SW480 (cell line): ENCODE results near the gene HLA-DOB.

ENCODE experiments used
- DNase-seq: peaks from one replicate; pipeline ENCODE4 v3.0.0-alpha.2; 2016; ENCODE audit warnings: low spot score

HLA-DOB gene

DNA sequence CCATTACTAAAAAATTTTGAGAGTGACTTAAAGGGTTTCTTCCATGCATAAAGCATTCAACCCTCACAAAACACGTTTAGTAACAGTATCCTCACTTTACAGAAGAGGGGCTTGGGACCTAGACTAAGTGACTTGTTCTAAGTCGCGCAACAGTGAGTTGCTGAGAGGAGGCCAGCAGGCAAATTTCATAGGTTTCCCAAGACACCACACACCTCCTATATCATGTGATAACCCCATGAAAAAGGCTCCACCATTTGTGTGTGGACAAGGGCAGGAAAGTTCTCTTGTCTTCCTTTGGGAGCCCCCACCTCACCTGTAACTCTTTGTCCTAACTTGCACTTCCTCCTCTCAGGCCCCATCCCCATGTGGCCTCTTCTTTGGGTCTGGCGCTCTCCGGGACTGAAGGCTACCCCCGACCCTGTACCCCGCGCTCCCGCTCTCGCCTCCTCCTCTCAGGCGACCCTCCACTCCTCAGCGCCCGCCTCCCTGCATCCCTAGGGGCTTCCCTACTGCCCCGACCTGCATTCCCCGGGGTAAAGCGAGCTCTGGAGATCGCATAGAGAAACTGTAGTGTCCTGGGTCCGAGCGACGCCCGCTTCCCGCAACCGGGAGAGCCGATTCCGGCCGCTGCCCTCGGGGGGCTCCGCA is 26.7 kb upstream of the HLA-DOB start:
- no peak for DNase-seq

DNA sequence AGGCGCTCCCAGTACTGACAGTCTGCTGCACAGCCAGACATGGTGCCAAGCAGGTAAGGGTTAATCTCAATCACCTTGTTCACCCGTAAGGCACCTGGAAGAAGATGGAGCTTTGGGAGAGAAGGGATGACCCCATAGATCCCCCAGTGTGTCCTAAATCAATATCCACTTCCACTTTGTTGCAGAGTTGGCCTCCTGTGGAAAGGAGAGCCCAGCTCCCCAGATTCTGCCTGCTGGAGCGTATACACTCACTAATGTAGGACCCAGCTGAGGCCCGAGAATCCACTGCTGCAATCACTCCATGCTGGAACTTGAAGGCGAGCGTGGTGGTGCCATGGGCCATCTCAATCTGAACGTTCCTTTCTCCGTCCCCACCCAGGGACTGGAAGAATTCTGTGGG is 25.9 kb upstream of the HLA-DOB start:
- DNase-seq, result no peak

DNA sequence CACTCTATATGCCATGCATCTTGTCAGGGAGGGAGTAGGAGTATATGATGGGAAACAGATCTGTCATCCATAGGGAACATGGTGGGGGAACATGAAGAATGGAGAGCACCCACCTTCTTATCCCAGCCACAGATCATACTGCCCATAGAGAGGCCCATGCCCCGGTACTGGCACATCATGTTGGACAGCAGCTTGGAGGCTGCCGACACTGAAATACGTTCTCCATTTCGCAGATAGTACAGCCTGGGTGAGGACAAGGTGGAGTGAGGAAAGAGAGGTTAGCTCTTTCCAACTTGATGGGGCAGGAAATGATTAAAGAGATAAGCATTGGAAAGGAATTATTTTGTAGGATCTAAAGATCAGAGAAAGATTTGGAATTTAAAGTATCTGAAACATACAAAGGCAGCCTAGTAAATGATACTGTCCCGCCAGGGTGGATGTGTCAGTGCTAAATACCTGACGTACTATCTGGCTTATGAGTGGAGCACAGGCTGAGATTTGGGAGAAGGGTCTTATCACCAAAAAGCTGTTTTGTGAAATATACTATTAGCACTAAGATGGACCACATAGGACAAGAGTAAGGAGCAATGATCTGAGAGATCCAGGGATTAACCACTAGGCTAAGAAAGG is 25.3 kb upstream of the HLA-DOB start:
- DNase-seq, result no peak

DNA sequence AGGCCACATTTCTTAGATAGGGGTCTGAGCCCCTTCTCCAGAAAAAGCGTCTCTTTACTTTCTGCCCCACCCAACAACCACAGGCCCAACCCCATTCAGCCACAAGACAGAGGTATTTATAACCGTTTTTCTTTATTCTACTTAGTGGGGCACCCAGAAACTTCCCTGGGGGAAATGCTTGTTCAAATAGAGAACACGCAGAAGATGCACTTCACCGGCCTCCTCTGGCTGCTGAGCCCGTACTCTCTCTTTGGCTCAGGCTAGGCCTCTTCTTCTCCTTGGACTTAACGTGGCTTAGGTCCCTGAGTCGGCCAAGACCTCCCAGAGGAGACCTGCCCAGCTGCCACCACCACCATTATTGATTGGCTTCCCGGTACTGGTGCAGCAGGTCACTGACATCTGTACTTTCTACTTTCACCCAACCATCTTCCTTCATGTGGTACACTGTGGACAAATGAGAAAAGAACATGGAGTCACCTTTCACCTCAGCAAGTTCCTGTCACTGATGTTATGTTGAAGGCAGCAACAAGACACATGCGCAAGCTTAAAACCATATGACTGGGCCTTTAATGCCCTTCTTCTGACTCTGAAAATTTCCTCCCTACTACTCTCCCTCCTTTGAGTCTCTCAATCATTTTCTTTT is 23.9 kb upstream of the HLA-DOB start:
- DNase-seq, result no peak

DNA sequence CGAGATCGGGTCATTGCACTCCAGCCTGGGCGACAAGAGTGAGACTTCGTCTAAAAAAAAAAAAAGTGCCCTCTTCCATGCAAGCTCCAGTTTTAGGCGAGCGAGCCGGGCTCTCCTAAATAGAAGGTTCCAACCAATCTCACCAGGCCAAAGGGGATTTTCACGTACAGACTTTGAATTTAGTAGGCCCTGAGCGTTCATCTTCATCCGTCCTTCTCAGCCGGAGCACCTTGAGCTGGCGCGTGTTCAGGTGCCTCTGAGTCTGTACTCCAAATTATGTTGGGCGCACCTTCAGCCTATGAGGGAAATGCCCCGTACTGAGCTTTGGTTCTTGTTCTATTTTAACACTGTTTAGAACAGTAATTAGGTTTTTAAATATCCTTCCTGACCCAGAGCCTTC is 22.6 kb upstream of the HLA-DOB start:
- DNase-seq, result no peak

DNA sequence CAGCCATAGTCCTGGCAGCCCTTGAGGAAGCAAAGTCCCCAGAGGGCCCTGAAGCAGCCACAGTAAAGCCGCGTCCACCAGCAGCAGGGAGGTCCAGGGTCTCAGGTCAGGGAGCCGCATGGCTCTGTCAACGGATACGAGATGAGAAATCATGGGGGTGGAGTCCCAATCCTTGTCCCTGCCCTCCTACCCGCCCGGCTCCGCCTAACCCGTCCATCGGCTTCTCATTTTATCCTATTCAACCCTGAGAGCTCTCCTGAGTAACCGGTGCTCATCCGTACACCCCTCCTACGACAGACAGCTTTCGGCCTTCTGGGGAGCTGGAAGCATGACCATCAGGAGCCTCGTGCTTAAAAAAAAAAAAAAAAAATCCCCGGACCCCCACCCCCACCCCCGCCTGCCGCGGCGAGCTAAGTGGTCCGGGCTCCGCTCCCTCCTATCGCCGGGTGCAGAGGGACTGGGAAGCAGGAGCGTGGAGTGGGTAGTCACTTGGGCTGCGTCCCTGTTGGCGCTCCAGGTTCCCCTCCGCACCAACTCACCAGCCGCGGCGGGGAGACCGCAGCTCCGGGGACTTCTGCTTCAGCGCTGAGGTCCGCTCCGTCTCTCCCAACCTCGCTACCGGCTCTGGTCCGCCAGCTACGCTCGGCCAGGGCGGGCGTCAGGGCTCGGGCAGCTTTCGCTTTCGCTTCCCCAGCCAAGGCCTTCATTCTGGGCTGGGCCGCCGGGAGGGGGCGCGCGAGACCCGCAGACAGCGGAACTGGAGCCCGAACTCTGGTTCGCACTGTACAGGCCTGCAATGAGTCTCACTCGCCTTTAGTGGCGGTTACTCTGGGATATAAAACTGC is 21.5 kb upstream of the HLA-DOB start, which contains the start of gene TAP2:
TSS of gene TAP2 (minus strand) at position 626 of the 845 bp plus-strand sequence. CDS start at position 120, 506 bp downstream.
- DNase-seq, result peak; percentile 82

DNA sequence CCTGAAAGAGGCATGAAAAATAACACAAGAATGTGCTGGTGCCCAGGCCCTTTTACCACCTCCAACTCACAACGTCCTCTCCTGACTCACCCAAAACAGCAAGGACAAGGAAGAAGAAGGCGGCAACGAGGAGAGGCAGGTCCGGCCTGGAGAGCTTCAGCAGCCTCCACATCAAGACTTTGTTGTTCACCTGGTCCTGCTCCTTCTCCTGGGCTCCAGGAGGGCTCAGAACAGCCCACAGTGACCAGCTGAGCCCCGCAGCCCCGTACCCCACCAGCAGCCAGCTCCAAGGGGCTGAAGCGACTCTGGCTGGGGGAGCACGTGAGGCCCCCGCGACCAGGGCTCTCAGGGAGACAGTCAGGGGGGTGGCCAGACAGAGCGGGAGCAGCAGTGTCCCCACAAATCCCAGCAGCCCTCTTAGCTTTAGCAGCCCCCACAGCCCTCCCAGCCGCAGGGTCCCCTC is 20.9 kb upstream of the HLA-DOB start:
- DNase-seq, result peak; percentile 38

DNA sequence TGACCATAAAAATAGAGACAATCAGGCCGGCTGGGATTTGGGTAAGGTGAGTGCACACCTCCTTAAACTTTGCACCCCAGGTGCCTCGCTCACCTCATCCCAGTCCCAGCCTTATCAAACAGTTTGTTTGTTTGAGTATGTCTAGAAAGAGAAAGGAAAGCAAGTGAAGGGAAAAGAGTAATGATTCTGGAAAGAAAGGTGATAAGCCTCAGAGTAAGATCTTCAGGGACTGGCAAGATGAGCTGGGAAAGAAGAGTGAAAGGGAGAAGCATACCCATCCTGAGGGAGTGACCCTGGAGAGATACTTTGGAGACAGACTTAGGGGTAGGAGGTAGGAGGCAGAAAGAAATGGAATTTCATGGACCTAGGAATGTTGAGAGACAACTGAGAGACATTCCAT is 20.1 kb upstream of the HLA-DOB start:
- DNase-seq, result no peak

DNA sequence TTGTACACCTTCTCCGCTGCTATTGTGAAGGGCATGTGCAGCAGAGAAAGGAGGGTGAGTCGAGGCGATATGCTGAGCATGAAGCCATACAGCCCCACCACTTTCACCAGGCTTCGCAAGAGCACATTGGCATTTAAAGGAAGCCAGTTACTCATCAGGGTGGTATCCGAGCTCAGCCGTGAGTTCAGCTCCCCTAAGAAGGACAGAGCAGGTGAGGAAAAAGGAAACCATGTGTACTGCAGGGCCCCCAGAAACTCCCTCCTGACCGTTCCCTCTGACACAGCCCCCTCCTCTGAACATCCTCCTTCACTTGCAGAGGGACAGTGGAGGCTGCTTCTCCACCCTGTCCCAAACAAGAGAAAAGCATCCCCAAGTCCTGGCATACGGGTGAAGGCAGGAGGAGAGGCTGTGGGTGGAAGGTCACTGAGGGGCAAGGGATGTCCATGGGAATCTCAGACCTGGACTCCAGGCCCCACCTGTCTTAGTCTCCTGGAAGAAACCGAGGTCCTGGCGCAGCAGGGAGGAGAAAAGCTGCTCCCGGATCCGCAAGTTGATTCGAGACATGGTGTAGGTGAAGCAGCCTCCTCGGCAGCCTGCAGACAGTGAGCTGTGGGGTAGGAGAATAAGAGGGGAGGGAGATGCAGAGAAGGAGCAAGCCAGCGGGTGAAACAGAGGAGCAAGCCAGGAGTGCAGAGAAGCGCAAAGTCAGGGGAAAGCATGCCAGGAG is 18.5 kb upstream of the HLA-DOB start:
- no peak for DNase-seq

DNA sequence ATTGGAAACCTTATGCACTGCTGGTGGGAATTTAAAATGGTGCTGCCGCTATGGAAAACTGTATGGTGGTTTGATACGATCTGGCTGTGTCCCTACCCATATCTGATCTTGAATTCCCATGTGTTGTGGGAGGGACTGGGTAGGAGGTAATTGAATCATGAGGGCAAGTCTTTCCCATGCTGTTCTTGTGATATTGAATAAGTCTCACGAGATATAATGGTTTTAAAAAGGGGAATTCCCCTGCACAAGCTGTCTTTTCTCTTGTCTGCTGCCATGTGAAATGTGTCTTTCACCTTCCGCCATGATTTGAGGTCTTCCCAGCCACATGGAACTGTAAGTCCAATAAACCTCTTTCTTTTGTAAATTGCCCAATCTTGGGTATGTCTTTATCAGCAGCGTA is 16.9 kb upstream of the HLA-DOB start:
- DNase-seq, result no peak

DNA sequence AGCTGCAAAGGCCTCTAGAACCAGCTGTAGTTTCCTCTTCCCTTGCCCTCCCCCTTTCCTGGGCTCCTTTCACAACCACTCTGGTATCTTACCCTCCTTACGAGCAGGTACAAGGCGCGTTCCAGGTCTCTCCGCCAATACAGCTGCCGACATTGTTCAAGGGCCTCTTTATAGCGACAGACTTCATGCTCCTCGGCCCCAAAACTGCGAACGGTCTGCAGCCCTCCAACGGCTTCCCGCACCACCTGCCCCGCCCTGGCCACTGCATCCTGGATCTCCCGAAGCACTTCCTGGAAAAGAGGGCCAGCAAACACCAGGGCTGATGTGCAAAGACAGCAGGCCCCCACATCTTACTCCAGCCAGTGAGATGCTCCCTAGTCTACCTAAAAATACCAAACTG is 15.7 kb upstream of the HLA-DOB start:
- no peak for DNase-seq

DNA sequence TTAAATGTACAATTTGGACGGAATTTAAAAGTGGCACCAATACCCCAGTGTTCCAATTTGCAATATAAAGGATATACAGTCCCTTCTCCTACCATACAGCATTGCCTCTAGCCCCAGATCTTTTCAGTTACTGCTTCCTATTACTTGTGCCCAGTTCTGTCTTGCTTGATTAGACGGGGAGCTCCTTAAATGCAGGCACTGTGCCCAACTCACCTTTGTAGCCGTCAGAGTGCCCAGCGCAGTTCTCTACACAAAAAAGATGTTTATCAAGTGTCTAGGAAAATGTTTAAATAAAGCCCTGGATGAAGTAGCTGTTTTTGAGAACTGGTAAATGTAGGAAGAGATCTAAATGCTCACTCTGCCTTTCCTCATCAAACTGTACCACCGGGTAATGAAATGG is 14.1 kb upstream of the HLA-DOB start:
- DNase-seq, result no peak

DNA sequence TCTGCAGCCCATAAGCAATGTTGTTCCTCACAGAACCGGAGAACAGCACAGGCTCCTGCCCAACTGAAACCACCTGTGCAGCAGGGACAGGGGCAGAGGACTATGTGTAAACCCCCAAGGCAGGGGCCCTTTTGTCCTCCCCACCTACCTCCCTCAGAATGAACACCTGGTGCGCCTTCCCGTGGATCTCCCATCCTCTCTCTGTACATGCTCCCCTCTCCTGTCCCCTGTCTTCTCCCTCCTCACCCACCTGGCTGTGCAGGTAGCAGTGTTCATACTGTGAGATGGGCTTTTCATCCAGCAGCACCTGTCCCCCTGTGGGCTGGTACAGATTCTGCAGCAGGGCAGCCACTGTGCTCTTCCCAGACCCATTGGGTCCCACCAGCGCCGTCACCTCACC is 13.2 kb upstream of the HLA-DOB start:
- no peak for DNase-seq

DNA sequence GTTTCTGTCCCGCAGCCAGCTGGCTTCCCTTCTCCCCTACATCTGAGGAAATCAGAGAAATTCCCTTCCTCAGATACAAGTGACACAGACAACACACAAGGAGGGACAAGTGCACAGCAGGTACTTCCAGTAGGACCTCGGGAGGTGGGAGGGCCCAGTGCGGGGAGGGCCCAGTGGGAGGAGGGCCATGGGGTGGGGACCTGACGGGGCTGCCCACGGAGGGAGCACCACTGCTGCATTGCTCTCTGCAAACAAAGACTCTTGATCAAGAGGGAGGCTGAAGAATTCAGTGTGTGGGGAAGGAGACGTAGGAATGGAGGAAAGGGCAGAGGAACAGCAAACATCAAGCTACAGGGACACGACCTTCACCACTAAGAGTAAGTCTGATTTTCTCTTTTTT is 12.7 kb upstream of the HLA-DOB start:
- no peak for DNase-seq

DNA sequence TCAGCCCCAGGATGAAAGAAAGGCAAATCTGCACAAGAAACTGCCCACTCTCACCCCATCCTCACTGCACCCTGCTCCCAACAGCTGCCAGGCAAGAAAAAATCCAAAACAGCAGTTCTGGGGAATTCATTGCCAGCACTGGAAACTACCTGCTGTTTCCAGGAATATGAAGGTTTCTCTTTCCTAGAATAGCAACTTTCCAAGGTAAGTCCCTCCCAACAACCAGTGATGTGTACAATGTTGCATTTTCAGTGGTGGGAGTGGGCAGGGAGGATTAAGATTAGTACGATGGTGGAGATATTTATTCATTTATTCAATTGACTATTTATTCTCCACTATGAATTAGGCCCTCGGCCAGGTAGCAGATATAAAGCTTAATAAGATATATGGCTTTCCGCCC is 10.2 kb upstream of the HLA-DOB start:
- no peak for DNase-seq

DNA sequence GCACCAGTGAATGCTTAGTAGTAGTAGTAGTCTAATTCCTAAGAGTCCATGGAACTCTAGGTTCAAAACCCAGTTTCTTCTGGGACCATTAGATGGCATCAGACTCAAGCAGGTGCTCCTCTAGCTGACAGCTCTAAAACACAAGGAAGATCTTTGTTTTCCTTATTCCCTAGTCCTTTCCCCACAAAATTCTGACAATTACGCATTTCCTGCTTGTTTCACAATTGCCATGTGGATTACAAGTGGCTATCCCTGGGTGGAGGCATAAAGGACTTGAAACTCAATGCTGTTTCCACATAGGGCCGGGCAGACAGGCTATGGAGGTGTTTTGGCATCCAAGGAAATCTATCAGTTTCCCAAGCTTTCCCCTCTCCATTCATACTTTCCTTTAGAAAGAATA is 9.2 kb upstream of the HLA-DOB start:
- peak; percentile 9 for DNase-seq

DNA sequence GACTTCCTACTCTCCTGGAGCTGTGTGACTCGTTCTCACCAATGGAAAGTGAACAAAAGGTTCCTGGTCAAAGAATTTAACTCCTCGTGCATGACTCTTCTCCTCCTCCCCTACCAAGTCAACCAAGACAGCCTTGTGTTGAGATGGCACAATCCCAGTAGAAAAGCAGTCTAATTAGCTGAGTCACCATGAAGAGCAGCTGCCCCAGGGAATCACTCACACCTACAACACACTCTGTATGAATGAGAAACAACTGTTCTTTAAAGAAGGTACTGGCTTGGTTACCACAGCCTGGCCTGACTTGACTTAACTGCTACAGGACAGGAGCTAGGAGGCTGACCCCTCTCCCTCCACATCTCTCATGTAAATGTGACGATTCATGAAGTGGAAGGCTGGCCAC is 2.9 kb upstream of the HLA-DOB start:
- DNase-seq, result peak; percentile 14

DNA sequence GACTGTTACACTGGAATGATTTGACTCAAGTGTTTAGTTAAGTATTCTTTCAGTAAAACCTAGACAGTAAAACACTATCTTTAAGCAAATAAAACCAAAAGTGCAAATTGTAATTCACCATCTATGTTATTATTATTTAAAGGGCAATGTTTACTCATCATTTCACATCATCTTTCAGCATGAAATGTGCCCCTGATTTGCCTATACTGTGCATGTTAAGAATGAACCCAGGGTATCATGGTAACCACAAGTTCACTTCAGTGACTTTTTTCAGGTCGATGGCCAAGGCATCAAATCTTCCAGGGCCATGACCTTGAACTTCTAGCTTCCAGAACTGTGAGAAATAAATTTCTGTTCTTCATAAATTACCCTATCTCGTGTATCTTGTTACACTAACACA is 2.1 kb upstream of the HLA-DOB start:
- DNase-seq, result no peak

DNA sequence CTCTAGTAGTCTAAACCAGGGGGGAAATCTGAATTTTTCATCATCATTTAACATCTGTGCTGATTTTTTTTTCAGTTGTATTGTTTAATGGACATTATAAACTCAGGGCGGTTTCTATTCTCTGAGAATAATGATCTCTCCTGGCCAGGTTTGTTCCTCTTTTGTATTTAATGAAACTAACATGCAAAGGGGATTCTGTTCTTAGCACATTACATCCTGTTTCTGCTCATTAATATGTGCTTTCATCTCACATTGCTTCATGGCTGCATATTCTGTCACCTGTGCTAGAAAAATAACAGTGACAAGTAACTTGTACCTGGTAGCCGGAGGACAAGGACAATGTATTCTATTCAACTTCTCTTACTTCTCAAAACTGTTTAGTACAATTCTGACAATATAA is 806 bp downstream of the HLA-DOB start:
- no peak for DNase-seq

DNA sequence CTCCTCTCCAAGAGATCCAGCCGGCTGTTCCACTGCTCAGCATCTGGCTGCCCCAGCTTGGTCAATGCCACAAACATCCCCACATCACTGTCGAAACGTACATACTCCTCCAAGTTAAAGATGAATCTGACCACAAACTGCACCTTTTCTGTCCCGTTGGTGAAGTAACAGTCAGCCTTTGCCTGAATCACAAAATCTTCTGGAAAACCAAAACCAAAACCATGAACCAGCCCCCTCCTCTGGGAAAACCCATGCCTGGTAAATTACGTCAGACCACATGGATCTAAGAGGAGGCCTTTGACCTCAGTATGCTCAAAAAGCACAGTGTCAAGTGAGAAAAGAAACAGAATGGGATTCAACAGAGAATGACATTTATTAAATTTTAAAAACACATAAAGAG is 1.7 kb downstream of the HLA-DOB start:
- no peak for DNase-seq

DNA sequence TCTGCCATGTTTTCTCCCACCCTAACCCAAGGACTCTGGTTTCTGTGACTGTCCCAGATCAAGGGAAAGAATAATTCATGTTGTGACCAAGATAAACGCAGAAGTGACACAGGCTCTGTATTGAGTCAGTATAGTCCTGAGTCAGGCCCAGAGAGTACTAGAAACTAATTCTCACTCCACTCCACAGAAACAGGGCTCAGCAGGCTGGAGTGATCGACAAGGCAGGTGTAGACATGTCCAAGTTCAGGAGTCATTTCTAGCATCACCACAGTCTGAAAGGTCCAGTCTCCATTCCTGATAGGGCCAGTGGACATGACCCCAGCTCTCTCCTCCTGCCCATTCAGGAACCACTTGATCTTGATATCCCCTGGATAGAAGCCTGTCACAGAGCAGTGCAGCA is 2.7 kb downstream of the HLA-DOB start:
- DNase-seq, result no peak

DNA sequence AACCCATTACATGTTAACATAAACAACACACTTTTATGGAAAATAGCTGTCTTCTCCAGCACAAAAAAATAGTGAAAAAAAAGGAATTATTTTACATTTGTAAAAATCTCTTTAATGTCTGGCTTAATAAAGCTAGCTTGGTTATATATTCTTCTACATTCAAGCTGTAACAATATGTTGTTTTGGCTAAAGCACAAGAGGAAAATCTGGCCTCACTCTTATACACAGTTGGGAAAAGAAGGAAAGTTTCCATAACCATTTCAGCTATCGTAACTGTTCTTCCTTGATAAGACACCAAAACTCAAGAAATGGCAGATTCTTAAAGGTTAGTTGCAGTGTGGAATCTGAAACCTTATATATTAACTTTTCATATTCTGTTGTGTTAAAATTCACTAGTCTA is 7.6 kb downstream of the HLA-DOB start:
- no peak for DNase-seq
